Spleen (tissue), 13 donors: Measurements from ENCODE around the gene PCDHB1. TPM values are rescaled to one million over a fixed set of nuclear protein-coding genes. Genes with fewer than 3 reads are reported as not detected.

Source experiments
- DNase-seq: peaks from one replicate; pipeline ENCODE4 v3.0.0-alpha.2; 2020
- H3K27ac ChIP-seq, 8 donors: fragments of 200-600 bp; sonication (generic) in 7 of 8; 1 replicate in 4 of 8; 2 replicates in 4 of 8; pipeline versions ENCODE4 v1.5.0 to v1.8.0; 2016 to 2021; ENCODE audit warnings: inconsistent platforms in 4 of 8, mild to moderate bottlenecking in 4 of 8, moderate library complexity in 1 of 8
- H3K27me3 ChIP-seq, 7 donors: fragments of 200-600 bp; sonication (generic) in 6 of 7; replicated peaks in 1 of 7; 1 replicate in 4 of 7; 2 replicates in 3 of 7; pipeline versions ENCODE4 v1.5.0 to v1.8.0; 2016 to 2021; ENCODE audit warnings: inconsistent platforms in 3 of 7, mild to moderate bottlenecking in 1 of 7
- H3K36me3 ChIP-seq, 6 donors: fragments of 200-600 bp; sonication (generic) in 5 of 6; 1 replicate in 4 of 6; 2 replicates in 2 of 6; pipeline versions ENCODE4 v1.5.0 to v1.8.0; 2016 to 2021; ENCODE audit warnings: inconsistent platforms in 2 of 6
- H3K4me1 ChIP-seq, 6 donors: fragments of 200-600 bp; sonication (generic) in 5 of 6; 1 replicate in 3 of 6; 2 replicates in 3 of 6; pipeline versions ENCODE4 v1.5.0 to v1.8.0; 2016 to 2021; ENCODE audit warnings: inconsistent platforms in 3 of 6
- H3K4me3 ChIP-seq, 8 donors: fragments of 200-600 bp; sonication (generic) in 7 of 8; 1 replicate in 4 of 8; 2 replicates in 4 of 8; pipeline versions ENCODE4 v1.5.0 to v1.8.0; 2016 to 2021; ENCODE audit warnings: inconsistent platforms in 4 of 8, mild to moderate bottlenecking in 4 of 8, moderate library complexity in 2 of 8
- H3K9me3 ChIP-seq, 8 donors: fragments of 200-600 bp; sonication (generic) in 7 of 8; 1 replicate in 4 of 8; 2 replicates in 4 of 8; pipeline versions ENCODE4 v1.5.0 to v1.8.0; 2016 to 2021; ENCODE audit warnings: inconsistent platforms in 4 of 8
- CTCF ChIP-seq, 11 experiments: fragments of 200-600 bp in 7 of 11; fragments of 450-650 bp in 4 of 11; sonication (generic) in 4 of 11; IDR thresholded peaks in 8 of 11; conservative IDR thresholded peaks in 3 of 11; 1 replicate in 7 of 11; 2 replicates in 4 of 11; pipeline versions ENCODE4 v1.4.0 to v1.8.0; 2016 to 2021; ENCODE audit warnings: antibody characterized with exemption in 11 of 11, inconsistent platforms in 4 of 11, mild to moderate bottlenecking in 1 of 11
- POLR2A ChIP-seq, 3 donors: fragments of 450-650 bp; IDR thresholded peaks; one replicate each; pipeline ENCODE4 v1.5.1; 2017; ENCODE audit warnings: antibody characterized with exemption in 3 of 3, mild to moderate bottlenecking in 1 of 3
- POLR2AphosphoS5 ChIP-seq, 3 donors: sonication (generic); formaldehyde crosslinking; IDR thresholded peaks; one replicate each; pipeline ENCODE4 v1.5.1; 2017; ENCODE audit warnings: antibody characterized with exemption in 3 of 3
- WGBS, 5 donors: extraction: QIAGEN DNeasy Blood & Tissue Kit in 3 of 5; methylation state at CpG; one replicate each; pipeline versions ENCODE4 v1.1.5 to v1.1.7; 2013 to 2018; 5-methylcytosine and 5-hydroxymethylcytosine counted together
- intact Hi-C: fragments of 100-400 bp; cut with DNase I; formaldehyde crosslinking; loops from one replicate; pipeline ENCODE4 v1.15.0; 2023; ENCODE audit warnings: low total_unique reads
- long read RNA-seq, 2 donors: transcript quantifications; one replicate each; lab custom pipeline, GENCODE V29; 2026
- polyA plus RNA-seq, 3 donors: library from polyadenylated mRNA; stranded (reverse); fragments of 200-250 nt; gene quantifications; one replicate each; pipeline ENCODE4 v1.2.1, GENCODE V29; 2013
- total RNA-seq, 7 donors: library from RNA; depleted of rRNA in 3 of 7; stranded (reverse); fragments of >200 nt in 3 of 7; fragmentation: NEBNext Ultra II Directional in 4 of 7; extraction: Animal tissue kit (Norgen Biotek cat#: 25700) in 4 of 7; gene quantifications; one replicate each; pipeline versions ENCODE4 v1.1.0 to v1.2.1, GENCODE V29; 2016 to 2021
- donor health status: healthy with polysubstance abuse.
- donor health status: DM: no; HTN: no; CAD: no; lungs with moderate emphysema.
- donor health status: DM: no; HTN: no; CAD: no.
- donor health status: Bipolar disorder and iron deficiency.
- donor health status: healthy.
- donor health status: DM: no; HTN: no; CAD: no.
- donor health status: DM: yes; HTN: yes; CAD: no.

Gene PCDHB1
- total RNA-seq (not detected), polyA plus RNA-seq (not detected)
- long read RNA-seq, donor 1, result 0 reads
- long read RNA-seq, donor 2, full-length matches to known transcripts, result 1 of 1 reads
- long read RNA-seq, donor 2, partial matches to known transcripts, result 0 of 1 reads
- long read RNA-seq, donor 2, other reads (novel, unspliced or antisense), result 0 of 1 reads

GRCh38 chr5:141050622-141051520 is at the start of gene PCDHB1:
Gene PCDHB1, plus strand, starts transcription at chr5:141051374. Its CDS starts 97 bp downstream, at chr5:141051471.
- 25 to 34% (median 25%) methylated on average over 20 of the region's 20 CpGs for WGBS, 5 donors
- H3K27me3 ChIP-seq, result peaks cover 0 to 71% (median 7%) of the 10 kb centered on the region in 7 donors
- H3K4me1 ChIP-seq, result no peaks in the 10 kb centered on the region
- no peak for DNase-seq
- no peaks in the 10 kb centered on the region for H3K36me3 ChIP-seq
- intact Hi-C loops, result no loop called here
- peak within 1 kb of the TSS; percentile 21 to 64 (median 31) for H3K4me3 ChIP-seq
- no peak within 1 kb of the TSS for H3K27ac ChIP-seq
- TF ChIP-seq POLR2AphosphoS5 (IDR thresholded peaks at IDR 0.05) (no peak), CTCF (IDR thresholded peaks at IDR 0.05 in 8 of 11, conservative IDR thresholded peaks at IDR 0.05 in 3 of 11) (no peak), POLR2A (IDR thresholded peaks at IDR 0.05) (no peak)
- peaks cover 0 to 28% (median 0%) of the 10 kb centered on the region in 8 donors for H3K9me3 ChIP-seq

- H3K27me3 ChIP-seq, result peaks cover 0 to 53% (median 4%) of the 10 kb centered on the region in 7 donors
- intact Hi-C loops, result no loop called here
- H3K36me3 ChIP-seq, result no peaks in the 10 kb centered on the region
- peaks cover 0 to 4% (median 0%) of the 10 kb centered on the region in 8 donors for H3K9me3 ChIP-seq
- WGBS, 5 donors, result 3 to 9% (median 6%) methylated on average over 9 of the region's 9 CpGs
- peak overlapping the region in 6 of 8 donors; percentile 43 to 66 (median 55) for H3K27ac ChIP-seq
- H3K4me1 ChIP-seq, result peaks cover 0 to 16% (median 2%) of the 10 kb centered on the region in 6 donors
- DNase-seq, result no peak
- TF ChIP-seq POLR2AphosphoS5 (IDR thresholded peaks at IDR 0.05) (no peak), POLR2A (IDR thresholded peaks at IDR 0.05) (no peak), CTCF (IDR thresholded peaks at IDR 0.05 in 8 of 11, conservative IDR thresholded peaks at IDR 0.05 in 3 of 11) (no peak)
- peak overlapping the region in 3 of 8 donors; percentile 5 to 51 (median 23) for H3K4me3 ChIP-seq
These were observed 49.7 kb upstream of the PCDHB1 start for GRCh38 chr5:141001446-141001843.

GRCh38 chr5:141001844-141002604 is 49.1 kb upstream of the PCDHB1 start:
- H3K9me3 ChIP-seq, result peaks cover 0 to 4% (median 0%) of the 10 kb centered on the region in 8 donors
- intact Hi-C loops, result no loop called here
- H3K27ac ChIP-seq, result peak overlapping the region in 6 of 8 donors; percentile 43 to 66 (median 55)
- 2 to 6% (median 4%) methylated on average over 17 to 19 of the region's 19 CpGs for WGBS, 5 donors
- H3K27me3 ChIP-seq, result peaks cover 0 to 53% (median 4%) of the 10 kb centered on the region in 7 donors
- no peak for DNase-seq
- peak overlapping the region in 4 of 8 donors; percentile 5 to 51 (median 16) for H3K4me3 ChIP-seq
- H3K36me3 ChIP-seq, result no peaks in the 10 kb centered on the region
- TF ChIP-seq POLR2A (IDR thresholded peaks at IDR 0.05) (no peak), POLR2AphosphoS5 (IDR thresholded peaks at IDR 0.05) (peak in 1 of 3 donors; percentile 43), CTCF (IDR thresholded peaks at IDR 0.05 in 8 of 11, conservative IDR thresholded peaks at IDR 0.05 in 3 of 11) (no peak)
- H3K4me1 ChIP-seq, result peaks cover 0 to 16% (median 2%) of the 10 kb centered on the region in 6 donors
